ENCODE data around the gene CYP46A1. TPM values are rescaled to one million over a fixed set of nuclear protein-coding genes. Genes with fewer than 3 reads are reported as not detected.

CYP46A1 gene
- total and polyA plus RNA-seq, 2 donors (not counting 1 experiment from before 2014, with no cell fraction given) = 0.27 to 0.28 TPM

GRCh38 chr14:99667821-99668220 lies 16.3 kb upstream of the CYP46A1 start:
- 84% methylated on average over 8 of the region's 9 CpGs for WGBS (ENCODE audit: insufficient coverage)
- peaks cover 0 to 21% of the 10 kb centered on the region in 2 donors for H3K4me1 ChIP-seq (ENCODE audit: control insufficient read depth in 2 of 2, insufficient read depth in 2 of 2, low read length in 2 of 2)
- ATAC-seq (ENCODE audit: low read depth) (no peak), DNase-seq (no peak)
- H3K27me3 ChIP-seq (replicated peaks in 1 of 4; ENCODE audit: control extremely low read depth in 1 of 4, control insufficient read depth in 3 of 4, insufficient read depth in 4 of 4, low read length in 3 of 4) = peaks cover 0 to 14% (median 1%) of the 10 kb centered on the region in 4 experiments
- no peak overlapping the region for H3K27ac ChIP-seq (ENCODE audit: low read length in 2 of 2)
- no peak overlapping the region for H3K4me2 ChIP-seq (replicated peaks; ENCODE audit: low read depth, low read length, poor library complexity, severe bottlenecking)
- Mint-ChIP-seq H3K27me3 (peaks cover 20% of the 10 kb centered on the region), H3K9me3 (ENCODE audit: insufficient read depth) (no peaks in the 10 kb centered on the region), H3K4me3 (no peak overlapping the region), H3K4me1 (peaks cover 12% of the 10 kb centered on the region), H3K27ac (no peak overlapping the region)
- H3K4me3 ChIP-seq (ENCODE audit: control extremely low read depth in 1 of 5, extremely low read depth in 1 of 5, insufficient read depth in 1 of 5, low read depth in 2 of 5, low read length in 4 of 5) = no peak overlapping the region
- POLR2A ChIA-PET = no interaction called here
- no peaks in the 10 kb centered on the region for H3K36me3 ChIP-seq (replicated peaks in 1 of 2; ENCODE audit: control extremely low read depth in 1 of 2, control insufficient read depth in 1 of 2, extremely low read depth in 1 of 2, insufficient read depth in 2 of 2, low read length in 1 of 2)
- H4K20me1 ChIP-seq (ENCODE audit: control insufficient read depth, insufficient read depth, low read length, poor library complexity, severe bottlenecking) = no peaks in the 10 kb centered on the region
- TF ChIP-seq EZH2 (IDR thresholded peaks at IDR 0.05; ENCODE audit: borderline replicate concordance, insufficient read depth, low read depth, low read length, poor library complexity, severe bottlenecking) (no peak), CTCF (IDR thresholded peaks at IDR 0.05) (no peak)
- no peak overlapping the region for H3K9ac ChIP-seq (ENCODE audit: low read length)
- intact Hi-C loops (cut with micrococcal nuclease) = no loop called here
- H3K79me2 ChIP-seq (ENCODE audit: control insufficient read depth, insufficient read depth, low read length) = no peaks in the 10 kb centered on the region
- H2AFZ ChIP-seq (ENCODE audit: insufficient read depth, low read depth, low read length, poor library complexity, severe bottlenecking) = no peak overlapping the region
- CTCF ChIA-PET = no interaction called here
- H3K9me3 ChIP-seq (ENCODE audit: control extremely low read depth in 1 of 3, control insufficient read depth in 2 of 3, insufficient read depth in 1 of 3, low read length in 2 of 3) = no peaks in the 10 kb centered on the region

- H3K4me1 ChIP-seq (ENCODE audit: control insufficient read depth in 2 of 2, insufficient read depth in 2 of 2, low read length in 2 of 2) = peaks cover 0 to 21% of the 10 kb centered on the region in 2 donors
- H3K4me3 ChIP-seq (ENCODE audit: control extremely low read depth in 1 of 5, extremely low read depth in 1 of 5, insufficient read depth in 1 of 5, low read depth in 2 of 5, low read length in 4 of 5) = no peak overlapping the region
- no peaks in the 10 kb centered on the region for H4K20me1 ChIP-seq (ENCODE audit: control insufficient read depth, insufficient read depth, low read length, poor library complexity, severe bottlenecking)
- POLR2A ChIA-PET = no interaction called here
- no peak overlapping the region for H3K4me3 Mint-ChIP-seq
- 89% methylated on average over 25 of the region's 27 CpGs for WGBS (ENCODE audit: insufficient coverage)
- H3K9ac ChIP-seq (ENCODE audit: low read length) = no peak overlapping the region
- H3K4me1 Mint-ChIP-seq = peaks cover 14% of the 10 kb centered on the region
- no peaks in the 10 kb centered on the region for H3K9me3 Mint-ChIP-seq (ENCODE audit: insufficient read depth)
- H3K9me3 ChIP-seq (ENCODE audit: control extremely low read depth in 1 of 3, control insufficient read depth in 2 of 3, insufficient read depth in 1 of 3, low read length in 2 of 3) = no peaks in the 10 kb centered on the region
- CTCF ChIA-PET = no interaction called here
- no peaks in the 10 kb centered on the region for H3K79me2 ChIP-seq (ENCODE audit: control insufficient read depth, insufficient read depth, low read length)
- TF ChIP-seq EZH2 (IDR thresholded peaks at IDR 0.05; ENCODE audit: borderline replicate concordance, insufficient read depth, low read depth, low read length, poor library complexity, severe bottlenecking) (no peak), CTCF (IDR thresholded peaks at IDR 0.05) (no peak)
- no peak overlapping the region for H3K27ac Mint-ChIP-seq
- H2AFZ ChIP-seq (ENCODE audit: insufficient read depth, low read depth, low read length, poor library complexity, severe bottlenecking) = no peak overlapping the region
- intact Hi-C loops (cut with micrococcal nuclease) = no loop called here
- no peak for ATAC-seq (ENCODE audit: low read depth)
- H3K4me2 ChIP-seq (replicated peaks; ENCODE audit: low read depth, low read length, poor library complexity, severe bottlenecking) = no peak overlapping the region
- peaks cover 0 to 14% (median 1%) of the 10 kb centered on the region in 4 experiments for H3K27me3 ChIP-seq (replicated peaks in 1 of 4; ENCODE audit: control extremely low read depth in 1 of 4, control insufficient read depth in 3 of 4, insufficient read depth in 4 of 4, low read length in 3 of 4)
- no peak for DNase-seq
- H3K27me3 Mint-ChIP-seq = peaks cover 18% of the 10 kb centered on the region
- no peaks in the 10 kb centered on the region for H3K36me3 ChIP-seq (replicated peaks in 1 of 2; ENCODE audit: control extremely low read depth in 1 of 2, control insufficient read depth in 1 of 2, extremely low read depth in 1 of 2, insufficient read depth in 2 of 2, low read length in 1 of 2)
- H3K27ac ChIP-seq (ENCODE audit: low read length in 2 of 2) = no peak overlapping the region
Measured at GRCh38 chr14:99668307-99669295, 15.5 kb upstream of the CYP46A1 start.

Measured in B cell (primary cell).